ENCODE data around the gene DAPK3. TPM values are rescaled to one million over a fixed set of nuclear protein-coding genes. Genes with fewer than 3 reads are reported as not detected.

Gene DAPK3
- total and polyA plus RNA-seq, 8 donors, result 20.6 to 61.4 (median 30.4) TPM

DNA sequence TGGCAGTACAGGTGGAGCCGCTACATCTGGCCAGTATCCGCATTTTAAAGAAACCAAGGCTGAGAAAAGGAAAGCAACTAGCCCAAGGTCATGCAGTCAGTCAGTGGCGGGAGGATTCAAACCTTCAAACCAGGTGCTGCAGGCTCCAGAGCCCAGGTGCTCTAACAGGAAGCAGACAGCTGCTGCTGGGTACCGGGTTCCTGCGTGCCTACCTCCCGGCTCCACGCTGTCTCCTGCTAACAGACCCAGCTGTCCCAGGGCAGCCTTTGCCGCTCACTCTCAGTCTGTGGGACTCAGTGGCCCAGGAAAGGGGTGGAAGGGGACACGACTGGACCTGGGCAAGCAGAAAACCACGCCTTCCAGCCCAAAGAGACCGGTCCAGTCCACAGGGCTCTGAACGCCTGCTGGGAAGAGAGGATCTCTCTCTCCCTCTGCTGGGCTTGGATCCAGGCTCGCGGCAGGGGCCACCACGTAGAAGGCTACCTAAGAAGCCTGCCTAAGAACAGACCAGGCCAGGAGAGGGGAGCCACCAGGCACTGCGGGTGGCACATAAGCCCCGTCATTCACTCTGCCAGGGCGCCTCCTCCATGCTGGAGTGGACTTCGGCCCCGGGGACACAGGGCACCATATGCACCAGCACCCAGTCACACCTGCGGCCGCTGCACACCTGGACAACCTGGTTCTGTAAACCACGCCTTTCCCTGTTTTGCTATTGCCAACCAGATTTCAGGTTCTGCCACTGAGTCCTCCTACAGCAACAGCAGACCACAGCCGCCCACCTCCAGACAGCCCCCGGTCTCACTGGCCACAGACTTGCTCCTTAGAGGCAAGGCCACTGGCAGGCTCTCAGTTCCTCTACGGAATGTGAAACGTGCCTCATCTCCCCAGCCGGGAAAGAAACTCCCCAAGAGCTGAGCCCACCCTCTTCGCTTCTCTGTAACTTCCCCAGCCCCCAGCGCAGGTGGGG is 4.6 kb downstream of the DAPK3 start:
- Histone ChIP-seq H3K36me3 (peaks cover 0 to 38% (median 20%) of the 10 kb centered on the region in 3 donors), H3K27me3 (no peaks in the 10 kb centered on the region), H3K4me1 (peaks cover 26 to 38% (median 37%) of the 10 kb centered on the region in 3 donors), H3K27ac (peak overlapping the region; percentile 23 to 66 (median 58)), H3K9me3 (no peaks in the 10 kb centered on the region), H3K4me3 (peak overlapping the region in 1 of 4 donors; percentile 22)
- ATAC-seq (peak; percentile 55 to 70 (median 60)), DNase-seq (peak in 5 of 6 donors; percentile 74 to 91 (median 82)), FAIRE-seq (no peak)
- 36 to 38% methylated on average over 30 of the region's 30 CpGs for WGBS, 2 donors
- intact Hi-C loops (cut with DNase I), result no loop called here
- no peak for TF ChIP-seq CTCF (IDR thresholded peaks at IDR 0.05)

DNA sequence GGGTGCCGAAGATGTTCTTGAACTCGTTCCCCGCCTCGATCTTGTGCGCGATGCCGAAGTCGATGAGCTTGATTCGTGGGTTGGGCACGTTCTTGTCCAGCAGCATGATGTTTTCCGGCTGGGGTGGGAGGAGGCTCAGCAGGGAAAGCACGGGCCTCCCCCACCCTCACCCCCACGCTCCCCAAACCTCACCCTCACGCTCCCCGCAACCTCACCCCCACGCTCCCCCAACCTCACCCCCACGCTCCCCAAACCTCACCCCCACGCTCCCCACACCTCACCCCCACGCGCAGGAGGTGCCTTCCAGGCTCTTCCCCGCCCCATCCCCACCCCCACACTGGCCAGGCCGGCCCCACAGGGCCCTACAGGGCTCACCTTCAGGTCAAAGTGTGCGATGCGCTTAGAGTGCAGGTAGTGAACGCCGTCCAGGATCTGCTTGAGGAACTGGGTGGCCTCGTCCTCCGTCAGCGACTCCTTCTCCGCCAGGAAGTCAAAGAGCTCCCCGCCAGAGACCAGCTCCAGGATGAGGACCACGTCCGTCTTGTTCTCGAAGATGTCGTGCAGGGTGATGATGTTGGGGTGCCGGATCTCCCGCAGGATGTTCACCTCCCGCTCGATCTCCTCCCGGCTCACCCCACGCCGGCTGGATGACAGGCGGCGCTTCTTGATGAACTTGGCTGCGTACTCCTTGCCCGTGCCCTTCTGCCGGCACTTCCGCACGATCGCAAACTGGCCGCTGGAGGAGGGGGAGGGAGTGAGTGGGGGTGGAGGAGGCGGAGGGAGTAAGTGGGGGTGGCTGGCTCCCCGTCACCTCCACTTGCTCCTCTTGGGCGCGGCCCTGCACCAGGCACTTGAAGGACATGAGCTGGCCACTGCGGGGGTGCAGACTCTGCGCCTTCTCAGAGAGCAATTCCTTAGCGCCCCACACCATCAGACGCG is 6.4 kb downstream of the DAPK3 start:
- Histone ChIP-seq H3K4me3 (no peak overlapping the region), H3K9me3 (no peaks in the 10 kb centered on the region), H3K27me3 (no peaks in the 10 kb centered on the region), H3K27ac (no peak overlapping the region), H3K4me1 (peaks cover 21 to 33% (median 32%) of the 10 kb centered on the region in 3 donors), H3K36me3 (peaks cover 0 to 56% (median 20%) of the 10 kb centered on the region in 3 donors)
- no peak for TF ChIP-seq CTCF (IDR thresholded peaks at IDR 0.05)
- FAIRE-seq (no peak), DNase-seq (peak in 2 of 6 donors; percentile 17 to 37), ATAC-seq (no peak)
- 91 to 93% methylated on average over 54 to 60 of the region's 60 CpGs for WGBS, 2 donors
- intact Hi-C loops (cut with DNase I), result no loop called here

GRCh38 chr19:3963458-3964255 is 7.2 kb downstream of the DAPK3 start:
- DNase-seq, result peak in 1 of 6 donors; percentile 40
- TF ChIP-seq CTCF (IDR thresholded peaks at IDR 0.05), result no peak
- no peaks in the 10 kb centered on the region for H3K9me3 ChIP-seq
- H3K27ac ChIP-seq, result no peak overlapping the region
- WGBS, 2 donors, result 92 to 95% methylated on average over 32 to 35 of the region's 35 CpGs
- no peak for FAIRE-seq
- ATAC-seq, result no peak
- H3K4me1 ChIP-seq, result peaks cover 13 to 25% (median 23%) of the 10 kb centered on the region in 3 donors
- intact Hi-C loops (cut with DNase I), result no loop called here
- H3K27me3 ChIP-seq, result no peaks in the 10 kb centered on the region
- H3K4me3 ChIP-seq, result no peak overlapping the region
- peaks cover 7 to 64% (median 29%) of the 10 kb centered on the region in 3 donors for H3K36me3 ChIP-seq

DNA sequence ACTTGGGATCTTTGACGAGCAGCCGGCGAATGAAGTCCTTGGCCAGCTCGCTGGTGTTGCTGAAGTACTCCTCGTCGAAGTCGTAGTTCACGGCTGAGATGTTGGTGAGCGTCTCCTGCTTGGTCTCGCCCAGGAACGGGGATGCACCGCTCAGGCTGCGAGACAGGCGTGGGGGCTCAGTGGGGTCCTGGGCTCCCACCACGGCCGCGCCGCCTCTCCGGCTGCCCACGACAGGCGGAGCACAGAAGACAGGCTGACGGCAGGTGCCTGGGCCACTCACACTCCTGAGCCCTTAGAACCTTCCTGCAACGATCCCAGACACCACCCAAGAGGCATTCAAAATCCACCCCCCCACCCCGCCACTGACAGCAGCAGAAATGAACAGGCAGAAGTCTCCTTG is 9.9 kb downstream of the DAPK3 start:
- Histone ChIP-seq H3K4me3 (no peak overlapping the region), H3K4me1 (peaks cover 0 to 5% (median 4%) of the 10 kb centered on the region in 3 donors), H3K36me3 (peaks cover 7 to 68% (median 30%) of the 10 kb centered on the region in 3 donors), H3K27me3 (no peaks in the 10 kb centered on the region), H3K9me3 (no peaks in the 10 kb centered on the region), H3K27ac (no peak overlapping the region)
- ATAC-seq (no peak), FAIRE-seq (no peak), DNase-seq (peak in 1 of 6 donors; percentile 26)
- intact Hi-C loops (cut with DNase I), result no loop called here
- WGBS, 2 donors, result 95 to 97% methylated on average over 24 of the region's 24 CpGs
- no peak for TF ChIP-seq CTCF (IDR thresholded peaks at IDR 0.05)
